IMR-90 (cell line): Measurements from ENCODE around the gene TNFAIP6. TPM values are rescaled to one million over a fixed set of nuclear protein-coding genes. Genes with fewer than 3 reads are reported as not detected.

Experiments
- ATAC-seq: fragments of 200-7000 bp; cut with Tn5 transposase; 2 replicates; pipeline ENCODE4 v1.9.1; 2020; ENCODE audit warnings: low read depth, mild to moderate bottlenecking, moderate library complexity
- BruUV-seq: library from RNA; stranded (reverse); fragments of 400-500 nt; replicated peaks from 2 replicates; lab custom pipeline; 2021; lab: Mats Ljungman, UMichigan
- CTCF ChIA-PET: fragments of 300-600 bp; formaldehyde crosslinking; extraction: SDS; loops from one replicate; lab custom pipeline; 2021; ENCODE audit warnings: antibody characterized with exemption; lab: Yijun Ruan, JAX
- POLR2A ChIA-PET: fragments of 300-600 bp; sonication (Branson Sonifier 250); formaldehyde crosslinking; loops from one replicate; lab custom pipeline; 2022; ENCODE audit warnings: antibody characterized with exemption; ENCODE audit not compliant: unreplicated experiment; lab: Charles Lee
- DNase-seq: peaks from one replicate; pipeline ENCODE4 v3.0.0; 2013
- H2AFZ ChIP-seq: replicated peaks from 2 replicates; pipeline ENCODE3; 2013; ENCODE audit warnings: low read length, mild to moderate bottlenecking; ENCODE audit not compliant: poor library complexity
- H2AK5ac ChIP-seq: 2 replicates; pipeline ENCODE4 v1.6.1; 2013; ENCODE audit warnings: low read depth, low read length, inconsistent platforms
- H2AK9ac ChIP-seq: replicated peaks from 2 replicates; pipeline ENCODE3; 2013; ENCODE audit warnings: mild to moderate bottlenecking, low read depth, low read length, moderate library complexity; ENCODE audit not compliant: poor library complexity
- H2BK120ac ChIP-seq: 2 replicates; pipeline ENCODE4 v1.6.1; 2013; ENCODE audit warnings: low read depth, low read length, inconsistent platforms
- H2BK15ac ChIP-seq: 3 replicates; pipeline ENCODE4 v1.6.1; 2013; ENCODE audit warnings: low read depth, low read length, inconsistent platforms
- H2BK20ac ChIP-seq: 2 replicates; pipeline ENCODE4 v1.6.1; 2013; ENCODE audit warnings: low read depth, mild to moderate bottlenecking, inconsistent platforms, low read length, moderate library complexity
- H2BK5ac ChIP-seq: 2 replicates; pipeline ENCODE4 v1.6.1; 2013; ENCODE audit warnings: mild to moderate bottlenecking, low read depth, low read length, inconsistent platforms; ENCODE audit not compliant: poor library complexity, severe bottlenecking
- H3K14ac ChIP-seq: replicated peaks from 2 replicates; pipeline ENCODE4 v1.6.1; 2013; ENCODE audit warnings: low read depth, low read length, inconsistent platforms
- H3K18ac ChIP-seq: 2 replicates; pipeline ENCODE4 v1.6.1; 2013; ENCODE audit warnings: low read depth, low read length, control low read depth
- H3K23ac ChIP-seq: 2 replicates; pipeline ENCODE4 v1.6.1; 2013; ENCODE audit warnings: low read depth, low read length, inconsistent platforms
- H3K27ac ChIP-seq: 2 replicates; pipeline ENCODE4 v1.5.1; 2013; ENCODE audit warnings: mild to moderate bottlenecking, control low read depth, low read length; ENCODE audit not compliant: insufficient read depth
- H3K27me3 ChIP-seq: 2 replicates; pipeline ENCODE4 v1.6.1; 2013; ENCODE audit warnings: low read length; ENCODE audit not compliant: control insufficient read depth, insufficient read depth
- H3K36me3 ChIP-seq: 2 replicates; pipeline ENCODE4 v1.6.1; 2013; ENCODE audit warnings: low read length, mixed read lengths; ENCODE audit not compliant: control insufficient read depth, insufficient read depth
- H3K4ac ChIP-seq: 2 replicates; pipeline ENCODE4 v1.6.1; 2013; ENCODE audit warnings: low read depth, low read length, inconsistent platforms
- H3K4me1 ChIP-seq: 2 replicates; pipeline ENCODE4 v1.6.1; 2013; ENCODE audit warnings: low read length, mixed read lengths; ENCODE audit not compliant: control insufficient read depth, insufficient read depth
- H3K4me2 ChIP-seq: 2 replicates; pipeline ENCODE4 v1.6.1; 2013; ENCODE audit warnings: low read depth, mild to moderate bottlenecking, control low read depth, low read length, moderate library complexity
- H3K4me3 ChIP-seq: 2 replicates; pipeline ENCODE4 v1.5.1; 2013; ENCODE audit warnings: low read depth, mild to moderate bottlenecking, control low read depth, low read length, moderate library complexity; ENCODE audit not compliant: insufficient read depth
- H3K56ac ChIP-seq: 2 replicates; pipeline ENCODE4 v1.6.1; 2013; ENCODE audit warnings: low read length, inconsistent platforms; ENCODE audit not compliant: insufficient read depth; ENCODE audit errors: extremely low read depth
- H3K79me1 ChIP-seq, 2 experiments: 2 replicates each; pipeline ENCODE4 v1.6.1; 2013; ENCODE audit warnings: low read length in 2 of 2, inconsistent platforms in 1 of 2, low read depth in 1 of 2
- H3K9ac ChIP-seq: 2 replicates; pipeline ENCODE4 v1.6.1; 2013; ENCODE audit warnings: low read depth, low read length, control low read depth
- H3K9me1 ChIP-seq: 2 replicates; pipeline ENCODE4 v1.6.1; 2013; ENCODE audit warnings: low read length, inconsistent platforms; ENCODE audit not compliant: insufficient read depth
- H3K9me3 ChIP-seq: 2 replicates; pipeline ENCODE4 v1.6.1; 2013; ENCODE audit warnings: low read length; ENCODE audit not compliant: control insufficient read depth, insufficient read depth
- H4K20me1 ChIP-seq: 2 replicates; pipeline ENCODE4 v1.6.1; 2013; ENCODE audit warnings: low read length, inconsistent platforms; ENCODE audit not compliant: insufficient read depth
- H4K5ac ChIP-seq: 2 replicates; pipeline ENCODE4 v1.6.1; 2013; ENCODE audit warnings: mild to moderate bottlenecking, low read depth, low read length, control low read depth
- H4K8ac ChIP-seq, 2 experiments: 2 replicates each; pipeline ENCODE4 v1.6.1; 2013; ENCODE audit warnings: low read depth in 2 of 2, low read length in 2 of 2, control low read depth in 1 of 2, inconsistent platforms in 1 of 2
- H4K91ac ChIP-seq: 2 replicates; pipeline ENCODE4 v1.6.1; 2013; ENCODE audit warnings: low read depth, low read length, inconsistent platforms; ENCODE audit not compliant: insufficient read depth
- BHLHE40 ChIP-seq: fragments of 150-350 bp; IDR thresholded peaks from 2 replicates; pipeline ENCODE4 v1.6.1; 2016; ENCODE audit warnings: mild to moderate bottlenecking, low read depth, low read length
- FOS ChIP-seq: fragments of 150-350 bp; IDR thresholded peaks from 2 replicates; pipeline ENCODE4 v1.6.1; 2016; ENCODE audit warnings: low read depth, low read length
- MAFK ChIP-seq: IDR thresholded peaks from 2 replicates; pipeline ENCODE4 v1.6.1; 2012; ENCODE audit warnings: low read depth, low read length, improper control_type of control experiment
- MXI1 ChIP-seq: IDR thresholded peaks from 2 replicates; pipeline ENCODE4 v1.6.1; 2012; ENCODE audit warnings: low read depth, mild to moderate bottlenecking, low read length, moderate library complexity, borderline replicate concordance
- WGBS, 2 experiments: methylation state at CpG; one replicate each; pipeline versions ENCODE4 v1.1.5 to v1.1.7; 2013; ENCODE audit warnings: missing lambda C conversion rate in 2 of 2; ENCODE audit not compliant: insufficient read length in 1 of 2; ENCODE audit errors: extremely low coverage in 2 of 2; 5-methylcytosine and 5-hydroxymethylcytosine counted together
- dilution Hi-C: fragments of 300-500 bp; cut with HindIII; formaldehyde crosslinking; loops from one replicate; pipeline ENCODE4 v1.14.3; 2018; ENCODE audit warnings: low sequenced_read_pairs; ENCODE audit not compliant: unreplicated experiment
- in situ Hi-C: fragments of 300-500 bp; cut with MboI; formaldehyde crosslinking; loops from 3 replicates; pipeline ENCODE4 v1.14.3; 2019; ENCODE audit warnings: low sequenced_read_pairs, inconsistent platforms, mixed read lengths
- intact Hi-C: fragments of 100-400 bp; cut with micrococcal nuclease; formaldehyde crosslinking; loops from 2 replicates; pipeline ENCODE4 v1.10.0; 2022
- polyA plus RNA-seq, 3 experiments: library from polyadenylated mRNA; depleted of rRNA; stranded (reverse); fragments of >200 nt; gene quantifications; 2 replicates each; pipeline ENCODE4 v1.2.3, GENCODE V29; 2012; ENCODE audit warnings: low replicate concordance in 1 of 3
- total RNA-seq: library from RNA; depleted of rRNA; stranded (reverse); fragments of >200 nt; gene quantifications from 2 replicates; pipeline ENCODE4 v1.2.3, GENCODE V29; 2012
- TF ChIP-seq, protein P1 (sequence below): conservative IDR thresholded peaks from 2 replicates; pipeline ENCODE4 v1.5.1; 2012; ENCODE audit warnings: mild to moderate bottlenecking, low read depth, low read length, improper control_type of control experiment

The TNFAIP6 gene
- total and polyA plus RNA-seq, 2 of the 4 experiments (the other 2 are of a cell fraction): 1.8 to 2.9 TPM

DNA sequence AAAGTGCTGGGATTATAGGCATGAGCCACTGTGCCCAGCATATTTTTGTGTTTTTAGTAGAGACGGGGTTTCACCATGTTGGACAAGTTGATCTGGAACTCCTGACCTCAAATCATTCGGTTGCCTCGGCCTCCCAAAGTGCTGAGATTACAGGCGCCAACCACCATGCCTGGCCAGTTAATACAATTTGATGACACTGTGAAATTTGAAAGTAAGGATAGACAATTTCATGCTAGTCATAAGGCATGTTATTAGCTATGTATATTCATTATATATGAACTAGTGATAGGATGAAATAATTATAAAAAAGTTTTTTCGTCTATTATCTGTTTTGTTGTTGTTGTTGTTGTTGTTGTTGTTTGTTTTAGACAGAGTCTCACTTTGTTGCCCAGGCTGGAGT is 43.8 kb downstream of the TNFAIP6 start:
- Histone ChIP-seq H3K9me1 (no peaks in the 10 kb centered on the region), H3K23ac (no peak overlapping the region), H3K4me1 (no peaks in the 10 kb centered on the region), H3K18ac (no peak overlapping the region), H3K4me2 (no peak overlapping the region), H3K14ac (no peak overlapping the region), H2BK20ac (no peak overlapping the region), H3K4me3 (no peak overlapping the region), H2BK120ac (no peak overlapping the region), H4K5ac (no peak overlapping the region), H3K9ac (no peak overlapping the region), H3K56ac (no peak overlapping the region), H3K27me3 (no peaks in the 10 kb centered on the region), H3K4ac (no peak overlapping the region), H2AFZ (no peak overlapping the region), H4K8ac (no peak overlapping the region), H2AK5ac (no peak overlapping the region), H4K91ac (no peak overlapping the region), H2BK5ac (no peak overlapping the region), H4K20me1 (no peaks in the 10 kb centered on the region), H2BK15ac (no peak overlapping the region), H3K79me1 (no peaks in the 10 kb centered on the region), H3K9me3 (no peaks in the 10 kb centered on the region), H3K36me3 (no peaks in the 10 kb centered on the region), H2AK9ac (no peak overlapping the region), H3K27ac (no peak overlapping the region)
- CTCF ChIA-PET: no interaction called here
- intact Hi-C loops (no loop called here), dilution Hi-C loops (no loop called here), in situ Hi-C loops (no loop called here)
- BruUV-seq: no TSS peak
- WGBS, 2 experiments: no CpG with 5 or more reads among the region's 5 CpGs
- ATAC-seq (no peak), DNase-seq (no peak)
- POLR2A ChIA-PET: no interaction called here
- TF ChIP-seq, protein P1, sequence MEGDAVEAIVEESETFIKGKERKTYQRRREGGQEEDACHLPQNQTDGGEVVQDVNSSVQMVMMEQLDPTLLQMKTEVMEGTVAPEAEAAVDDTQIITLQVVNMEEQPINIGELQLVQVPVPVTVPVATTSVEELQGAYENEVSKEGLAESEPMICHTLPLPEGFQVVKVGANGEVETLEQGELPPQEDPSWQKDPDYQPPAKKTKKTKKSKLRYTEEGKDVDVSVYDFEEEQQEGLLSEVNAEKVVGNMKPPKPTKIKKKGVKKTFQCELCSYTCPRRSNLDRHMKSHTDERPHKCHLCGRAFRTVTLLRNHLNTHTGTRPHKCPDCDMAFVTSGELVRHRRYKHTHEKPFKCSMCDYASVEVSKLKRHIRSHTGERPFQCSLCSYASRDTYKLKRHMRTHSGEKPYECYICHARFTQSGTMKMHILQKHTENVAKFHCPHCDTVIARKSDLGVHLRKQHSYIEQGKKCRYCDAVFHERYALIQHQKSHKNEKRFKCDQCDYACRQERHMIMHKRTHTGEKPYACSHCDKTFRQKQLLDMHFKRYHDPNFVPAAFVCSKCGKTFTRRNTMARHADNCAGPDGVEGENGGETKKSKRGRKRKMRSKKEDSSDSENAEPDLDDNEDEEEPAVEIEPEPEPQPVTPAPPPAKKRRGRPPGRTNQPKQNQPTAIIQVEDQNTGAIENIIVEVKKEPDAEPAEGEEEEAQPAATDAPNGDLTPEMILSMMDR: no peak
- TF ChIP-seq MXI1 (no peak), FOS (no peak), MAFK (no peak), BHLHE40 (no peak)
